Measurements from ENCODE around the gene SPART.
"Not testable (repeated sequence)": the region's sequence is repeated elsewhere in the genome, so short reads cannot be mapped to it uniquely, and the experiment has no call there.

The SPART gene

DNA sequence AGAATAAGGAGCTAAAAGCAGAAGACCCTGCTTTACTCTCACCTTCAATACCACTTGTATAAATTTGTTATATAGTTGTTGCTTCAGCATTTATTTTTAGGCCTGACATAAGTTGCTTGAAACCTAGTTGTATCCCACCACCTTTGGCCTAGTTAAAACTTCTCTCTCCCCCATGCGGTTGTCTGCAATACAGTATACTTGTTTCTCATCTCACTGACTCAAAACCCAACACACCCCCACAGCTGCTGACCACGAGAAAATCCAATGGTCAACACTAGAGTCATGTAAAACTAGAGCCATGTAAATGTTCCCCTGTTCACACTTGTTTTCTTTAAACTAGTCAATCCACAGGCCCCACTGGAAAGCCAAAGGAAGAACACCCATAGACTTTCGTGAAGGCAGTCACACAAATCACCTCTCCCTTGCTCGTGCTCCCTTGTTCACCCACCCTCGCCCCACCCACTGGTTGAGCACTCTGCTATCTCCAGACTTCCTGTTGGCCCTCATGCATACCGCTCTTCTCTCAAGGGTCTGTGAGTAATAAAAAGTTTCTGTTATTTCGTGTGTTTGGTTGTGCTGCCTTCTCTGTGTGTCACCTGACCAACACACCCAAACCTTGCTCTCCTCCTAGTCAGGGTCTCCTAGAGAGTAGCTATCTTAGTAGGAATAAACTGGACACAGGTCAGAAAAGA lies 35.6 kb downstream of the SPART start:
- DNase-seq: no peak

DNA sequence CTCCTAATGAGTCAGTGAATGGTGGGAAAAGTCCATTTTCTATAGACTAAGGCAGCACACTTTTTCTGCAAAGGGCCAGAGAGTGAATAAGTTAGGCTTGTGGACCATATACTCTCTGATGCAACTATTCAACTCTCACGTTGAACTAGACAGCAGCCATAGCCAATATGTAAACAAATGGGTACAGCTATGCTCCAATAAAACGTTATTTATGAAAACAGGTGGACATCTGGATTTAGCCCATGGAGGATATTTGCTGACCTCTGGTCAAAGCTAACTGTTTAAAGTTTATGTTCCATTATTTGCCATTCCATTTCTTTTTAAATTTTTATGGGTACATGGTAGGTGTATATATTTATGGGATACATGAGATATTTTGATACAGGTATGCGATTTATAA lies 43.9 kb downstream of the SPART start:
- DNase-seq: no peak

DNA sequence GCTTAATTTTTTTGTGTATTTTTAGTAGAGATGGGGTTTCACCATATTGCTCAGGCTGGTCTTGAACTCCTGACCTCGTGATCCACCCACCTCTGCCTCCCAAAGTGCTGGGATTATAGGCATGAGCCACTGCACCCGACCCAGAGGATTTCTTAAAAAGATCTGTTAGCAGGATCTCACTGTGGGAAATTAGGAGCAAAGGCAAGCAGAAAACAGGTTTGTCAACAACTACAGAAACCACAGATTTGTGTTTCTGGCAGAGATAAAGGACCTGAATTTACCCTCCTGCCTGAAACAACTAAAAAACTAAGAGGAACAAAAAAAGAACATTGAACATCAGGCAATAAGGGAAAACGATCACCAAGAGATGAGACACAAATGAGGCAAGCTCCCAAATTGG lies 46.7 kb downstream of the SPART start:
- not testable (repeated sequence) for DNase-seq

- DNase-seq: no peak
Observed at GRCh38 chr13:36298535-36299068, 47.6 kb downstream of the SPART start.

GRCh38 chr13:36297366-36298338 lies 48.5 kb downstream of the SPART start, which contains the start of gene CCDC169:
CCDC169 (minus strand) TSS chr13:36297814; CDS start chr13:36297719, 95 bp downstream.
- peak; percentile 26 for DNase-seq

GRCh38 chr13:36294096-36294495 lies 52.1 kb downstream of the SPART start:
- DNase-seq: no peak

GRCh38 chr13:36293497-36293896 lies 52.7 kb downstream of the SPART start:
- no peak for DNase-seq

GRCh38 chr13:36288794-36289391 lies 57.3 kb downstream of the SPART start:
- no peak for DNase-seq

- DNase-seq: no peak
Observed at GRCh38 chr13:36286006-36286405, 60.2 kb downstream of the SPART start.

- DNase-seq: no peak
Observed at GRCh38 chr13:36282821-36283432, 63.3 kb downstream of the SPART start.

DNA sequence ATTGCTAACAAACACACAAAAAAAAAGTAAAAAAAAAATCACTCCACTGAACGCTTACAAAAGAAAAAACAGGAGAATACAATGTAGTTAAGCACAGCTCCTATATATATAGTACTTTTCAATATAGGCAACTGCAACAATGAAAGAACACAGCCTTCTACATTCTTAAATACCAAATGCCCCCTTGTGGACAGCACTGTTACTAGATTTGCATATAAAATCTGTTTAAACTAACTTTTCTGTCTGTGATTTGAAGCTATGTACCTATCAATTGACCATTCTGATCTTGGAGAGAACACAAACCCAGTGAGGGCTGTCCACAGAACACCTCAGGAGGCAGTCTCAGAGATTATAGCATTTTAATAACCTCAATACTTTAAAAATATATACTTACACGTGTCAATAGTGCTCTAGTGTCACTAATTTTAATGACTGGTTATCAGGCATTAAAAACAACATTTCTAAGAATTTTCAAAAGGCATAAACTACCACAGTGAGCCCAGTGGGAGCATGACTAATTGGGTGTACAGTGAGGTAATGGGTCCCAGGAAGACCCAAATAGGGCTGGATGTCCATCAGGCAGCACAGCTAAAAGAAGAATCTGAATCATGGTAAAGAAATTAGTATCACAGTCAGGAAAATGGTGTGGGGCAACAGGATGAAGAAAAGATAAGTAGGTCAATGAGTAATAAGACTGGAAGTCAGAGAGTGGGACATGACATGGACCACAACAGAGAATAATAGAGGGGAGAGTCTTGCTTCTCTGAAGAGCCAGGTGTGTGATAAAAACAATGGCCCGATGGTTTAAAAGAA lies 70.8 kb downstream of the SPART start:
- no peak for DNase-seq

- DNase-seq: no peak
Observed at GRCh38 chr13:36273431-36273830, 72.8 kb downstream of the SPART start.

- no peak for DNase-seq
Observed at GRCh38 chr13:36261976-36262375, 84.2 kb downstream of the SPART start.

GRCh38 chr13:36261011-36261410 lies 85.2 kb downstream of the SPART start:
- DNase-seq: no peak

DNA sequence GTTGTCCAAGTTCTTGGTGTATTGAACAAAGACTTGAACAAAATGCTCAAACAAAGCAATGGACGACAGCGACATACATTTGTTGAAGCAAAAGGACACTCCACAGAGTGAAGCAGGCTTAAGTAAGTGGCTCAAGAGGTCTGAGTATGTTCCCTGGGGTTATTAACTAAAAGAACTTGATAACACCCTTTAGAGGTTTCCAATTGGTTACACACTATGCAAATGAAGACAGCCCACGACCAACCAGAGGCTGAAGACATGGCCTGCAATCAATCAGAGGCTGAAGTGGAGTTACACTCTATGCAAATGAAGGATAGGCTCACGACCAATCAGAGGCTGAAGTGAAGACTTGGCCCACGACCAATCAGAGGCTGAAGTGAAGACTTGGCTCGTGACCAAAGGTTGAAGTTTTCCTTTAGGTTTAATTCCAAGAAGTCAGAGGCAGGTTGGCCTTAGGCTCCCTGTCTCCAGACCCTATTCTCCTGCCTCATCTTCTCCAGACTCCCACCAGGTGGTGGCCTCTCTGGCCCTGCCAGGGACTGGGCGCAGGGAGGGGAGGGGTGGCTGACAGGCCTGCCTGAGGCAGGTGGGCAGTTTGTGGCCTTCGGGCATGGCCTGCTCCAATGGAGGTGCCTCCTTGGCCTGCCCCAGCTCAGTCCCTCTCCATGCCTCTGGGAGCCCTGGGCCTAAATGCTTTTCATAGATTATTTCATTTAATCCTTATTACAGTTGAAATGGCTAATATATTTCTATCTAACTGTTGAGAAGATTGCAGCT lies 86.6 kb downstream of the SPART start:
- peak; percentile 2 for DNase-seq

GRCh38 chr13:36258831-36259230 lies 87.4 kb downstream of the SPART start:
- no peak for DNase-seq
